Lung (tissue), 12 donors: ENCODE measurements around the gene CYP2C8. TPM values are rescaled to one million over a fixed set of nuclear protein-coding genes. Genes with fewer than 3 reads are reported as not detected.

Experiments used
- ATAC-seq: fragments of 200-7000 bp; cut with Tn5 transposase; one replicate; pipeline ENCODE4 v1.9.1; 2020; ENCODE audit warnings: moderate number of reproducible peaks; ENCODE audit not compliant: insufficient read depth, low FRiP score
- DNase-seq, 3 donors: peaks; one replicate each; pipeline ENCODE4 v3.0.0-alpha.2; 2013 to 2017
- H3K27ac ChIP-seq, 2 donors: one replicate each; pipeline ENCODE4 v1.5.1; 2013; ENCODE audit warnings: mild to moderate bottlenecking in 2 of 2, moderate library complexity in 2 of 2, control low read depth in 1 of 2, inconsistent platforms in 1 of 2, low read depth in 1 of 2, low read length in 1 of 2
- H3K27me3 ChIP-seq, 3 donors: one replicate each; pipeline ENCODE4 v1.5.1; 2013; ENCODE audit warnings: low read length in 2 of 3; ENCODE audit not compliant: control insufficient read depth in 3 of 3, insufficient read depth in 3 of 3
- H3K36me3 ChIP-seq, 4 donors: one replicate each; pipeline ENCODE4 v1.5.1; 2013; ENCODE audit warnings: low read length in 4 of 4, mild to moderate bottlenecking in 1 of 4, moderate library complexity in 1 of 4; ENCODE audit not compliant: control insufficient read depth in 4 of 4, insufficient read depth in 4 of 4
- H3K4me1 ChIP-seq, 5 donors: one replicate each; pipeline ENCODE4 v1.5.1; 2013; ENCODE audit warnings: low read length in 5 of 5, mild to moderate bottlenecking in 2 of 5, moderate library complexity in 1 of 5; ENCODE audit not compliant: control insufficient read depth in 5 of 5, insufficient read depth in 5 of 5
- H3K4me3 ChIP-seq: one replicate; pipeline ENCODE4 v1.5.1; 2013; ENCODE audit warnings: mild to moderate bottlenecking, control low read depth, moderate library complexity
- H3K9ac ChIP-seq, 2 donors: one replicate each; pipeline ENCODE4 v1.5.1; 2013; ENCODE audit warnings: low read length in 2 of 2, control low read depth in 1 of 2; ENCODE audit not compliant: insufficient read depth in 1 of 2
- H3K9me3 ChIP-seq, 4 donors: one replicate each; pipeline ENCODE4 v1.5.1; 2013; ENCODE audit warnings: low read length in 3 of 4, mild to moderate bottlenecking in 1 of 4, moderate library complexity in 1 of 4; ENCODE audit not compliant: control insufficient read depth in 4 of 4, insufficient read depth in 3 of 4
- WGBS, 2 donors: extraction: QIAGEN DNeasy Blood & Tissue Kit; methylation state at CpG; one replicate each; pipeline ENCODE4 v1.1.7; 2013; 5-methylcytosine and 5-hydroxymethylcytosine counted together
- polyA plus RNA-seq, 2 donors: library from polyadenylated mRNA; stranded (reverse); fragments of 200-250 nt; gene quantifications; one replicate each; pipeline ENCODE4 v1.2.1, GENCODE V29; 2013
- total RNA-seq, 2 donors: library from RNA; depleted of rRNA in 1 of 2; stranded (reverse); fragments of >200 nt in 1 of 2; gene quantifications; one replicate each; pipeline ENCODE4 v1.2.1, GENCODE V29; 2014 to 2021
- TF ChIP-seq, protein P1 (sequence below): IDR thresholded peaks from 2 replicates; pipeline ENCODE4 v1.5.1; 2012; ENCODE audit warnings: mild to moderate bottlenecking; ENCODE audit errors: control extremely low read depth, extremely low read depth
- donor health status: control.
- donor health status: control.
- donor health status: Bipolar disorder and iron deficiency.
- donor health status: healthy.
- donor health status: DM: yes; HTN: yes; CAD: no.

The CYP2C8 gene
- total and polyA plus RNA-seq, 4 donors = 0.25 to 1.5 (median 0.77) TPM

GRCh38 chr10:95056744-95057363, 12.4 kb downstream of the CYP2C8 start:
- H3K36me3 ChIP-seq = no peaks in the 10 kb centered on the region
- H3K9me3 ChIP-seq = no peaks in the 10 kb centered on the region
- no peak overlapping the region for H3K9ac ChIP-seq
- ATAC-seq (no peak), DNase-seq (no peak)
- 84 to 85% methylated on average over 3 of the region's 3 CpGs for WGBS, 2 donors
- H3K27ac ChIP-seq = no peak overlapping the region
- H3K27me3 ChIP-seq = no peaks in the 10 kb centered on the region
- no peaks in the 10 kb centered on the region for H3K4me1 ChIP-seq
- TF ChIP-seq, protein P1, sequence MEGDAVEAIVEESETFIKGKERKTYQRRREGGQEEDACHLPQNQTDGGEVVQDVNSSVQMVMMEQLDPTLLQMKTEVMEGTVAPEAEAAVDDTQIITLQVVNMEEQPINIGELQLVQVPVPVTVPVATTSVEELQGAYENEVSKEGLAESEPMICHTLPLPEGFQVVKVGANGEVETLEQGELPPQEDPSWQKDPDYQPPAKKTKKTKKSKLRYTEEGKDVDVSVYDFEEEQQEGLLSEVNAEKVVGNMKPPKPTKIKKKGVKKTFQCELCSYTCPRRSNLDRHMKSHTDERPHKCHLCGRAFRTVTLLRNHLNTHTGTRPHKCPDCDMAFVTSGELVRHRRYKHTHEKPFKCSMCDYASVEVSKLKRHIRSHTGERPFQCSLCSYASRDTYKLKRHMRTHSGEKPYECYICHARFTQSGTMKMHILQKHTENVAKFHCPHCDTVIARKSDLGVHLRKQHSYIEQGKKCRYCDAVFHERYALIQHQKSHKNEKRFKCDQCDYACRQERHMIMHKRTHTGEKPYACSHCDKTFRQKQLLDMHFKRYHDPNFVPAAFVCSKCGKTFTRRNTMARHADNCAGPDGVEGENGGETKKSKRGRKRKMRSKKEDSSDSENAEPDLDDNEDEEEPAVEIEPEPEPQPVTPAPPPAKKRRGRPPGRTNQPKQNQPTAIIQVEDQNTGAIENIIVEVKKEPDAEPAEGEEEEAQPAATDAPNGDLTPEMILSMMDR = no peak
- H3K4me3 ChIP-seq = no peak overlapping the region

- DNase-seq (peak in 1 of 3 donors; percentile 25), ATAC-seq (no peak)
These were observed 19.4 kb downstream of the CYP2C8 start for GRCh38 chr10:95049919-95050318.

GRCh38 chr10:95048206-95048605, 21.1 kb downstream of the CYP2C8 start:
- Histone ChIP-seq H3K9me3 (peaks cover 0 to 7% (median 0%) of the 10 kb centered on the region in 4 donors), H3K27ac (no peak overlapping the region), H3K36me3 (no peaks in the 10 kb centered on the region), H3K9ac (no peak overlapping the region), H3K4me3 (no peak overlapping the region), H3K27me3 (no peaks in the 10 kb centered on the region), H3K4me1 (no peaks in the 10 kb centered on the region)
- 85 to 89% methylated on average over 2 of the region's 2 CpGs for WGBS, 2 donors
- ATAC-seq (no peak), DNase-seq (no peak)
- TF ChIP-seq, protein P1 = no peak

More at GRCh38 chr10:95049919-95050318, 19.4 kb downstream of the CYP2C8 start:
- H3K27me3 ChIP-seq = no peaks in the 10 kb centered on the region
- H3K27ac ChIP-seq = no peak overlapping the region
- no peaks in the 10 kb centered on the region for H3K4me1 ChIP-seq
- TF ChIP-seq, protein P1 = no peak
- H3K4me3 ChIP-seq = no peak overlapping the region
- no peak overlapping the region for H3K9ac ChIP-seq
- WGBS, 2 donors = 70 to 88% methylated on average over 2 of the region's 2 CpGs
- no peaks in the 10 kb centered on the region for H3K36me3 ChIP-seq
- H3K9me3 ChIP-seq = peaks cover 0 to 7% (median 0%) of the 10 kb centered on the region in 4 donors

- 83 to 90% methylated on average over 2 of the region's 2 CpGs for WGBS, 2 donors
- H3K4me3 ChIP-seq = no peak overlapping the region
- no peak overlapping the region for H3K27ac ChIP-seq
- no peak overlapping the region for H3K9ac ChIP-seq
- TF ChIP-seq, protein P1 = no peak
- H3K4me1 ChIP-seq = no peaks in the 10 kb centered on the region
- DNase-seq (no peak), ATAC-seq (no peak)
- no peaks in the 10 kb centered on the region for H3K36me3 ChIP-seq
- no peaks in the 10 kb centered on the region for H3K27me3 ChIP-seq
- no peaks in the 10 kb centered on the region for H3K9me3 ChIP-seq
These were observed 30.0 kb downstream of the CYP2C8 start for GRCh38 chr10:95039281-95039680.
